NT2/D1 (cell line): ENCODE measurements around the gene GADL1.

Experiments
- DNase-seq: peaks from one replicate; pipeline ENCODE4 v3.0.0-alpha.2; 2011; ENCODE audit warnings: low read depth, low spot score
- H3K27me3 ChIP-seq: 2 replicates; pipeline ENCODE4 v1.6.0; 2011; ENCODE audit warnings: mild to moderate bottlenecking; ENCODE audit not compliant: insufficient read length, insufficient read depth
- H3K36me3 ChIP-seq: 2 replicates; pipeline ENCODE4 v1.6.1; 2011; ENCODE audit warnings: mild to moderate bottlenecking, low read length, mixed read lengths; ENCODE audit not compliant: insufficient read depth, insufficient read length
- H3K4me1 ChIP-seq: 2 replicates; pipeline ENCODE4 v1.5.1; 2011; ENCODE audit not compliant: insufficient read depth, insufficient read length
- H3K4me3 ChIP-seq: 2 replicates; pipeline ENCODE4 v1.5.1; 2011; ENCODE audit warnings: low read depth; ENCODE audit not compliant: insufficient read length
- H3K9ac ChIP-seq: 2 replicates; pipeline ENCODE4 v1.6.0; 2011; ENCODE audit warnings: low read depth; ENCODE audit not compliant: insufficient read length
- H3K9me3 ChIP-seq: 2 replicates; pipeline ENCODE4 v1.5.1; 2011; ENCODE audit warnings: mild to moderate bottlenecking, low read length; ENCODE audit not compliant: insufficient read depth
- SUZ12 ChIP-seq: IDR thresholded peaks from 2 replicates; pipeline ENCODE4 v1.6.1; 2011; ENCODE audit not compliant: insufficient read length, insufficient read depth; ENCODE audit errors: extremely low read depth
- YY1 ChIP-seq: IDR thresholded peaks from 2 replicates; pipeline ENCODE4 v1.6.1; 2011; ENCODE audit not compliant: insufficient read length, insufficient read depth
- ZNF274 ChIP-seq: IDR thresholded peaks from 2 replicates; pipeline ENCODE4 v1.6.1; 2011; ENCODE audit warnings: mild to moderate bottlenecking, low read depth, low read length

GADL1 gene

DNA sequence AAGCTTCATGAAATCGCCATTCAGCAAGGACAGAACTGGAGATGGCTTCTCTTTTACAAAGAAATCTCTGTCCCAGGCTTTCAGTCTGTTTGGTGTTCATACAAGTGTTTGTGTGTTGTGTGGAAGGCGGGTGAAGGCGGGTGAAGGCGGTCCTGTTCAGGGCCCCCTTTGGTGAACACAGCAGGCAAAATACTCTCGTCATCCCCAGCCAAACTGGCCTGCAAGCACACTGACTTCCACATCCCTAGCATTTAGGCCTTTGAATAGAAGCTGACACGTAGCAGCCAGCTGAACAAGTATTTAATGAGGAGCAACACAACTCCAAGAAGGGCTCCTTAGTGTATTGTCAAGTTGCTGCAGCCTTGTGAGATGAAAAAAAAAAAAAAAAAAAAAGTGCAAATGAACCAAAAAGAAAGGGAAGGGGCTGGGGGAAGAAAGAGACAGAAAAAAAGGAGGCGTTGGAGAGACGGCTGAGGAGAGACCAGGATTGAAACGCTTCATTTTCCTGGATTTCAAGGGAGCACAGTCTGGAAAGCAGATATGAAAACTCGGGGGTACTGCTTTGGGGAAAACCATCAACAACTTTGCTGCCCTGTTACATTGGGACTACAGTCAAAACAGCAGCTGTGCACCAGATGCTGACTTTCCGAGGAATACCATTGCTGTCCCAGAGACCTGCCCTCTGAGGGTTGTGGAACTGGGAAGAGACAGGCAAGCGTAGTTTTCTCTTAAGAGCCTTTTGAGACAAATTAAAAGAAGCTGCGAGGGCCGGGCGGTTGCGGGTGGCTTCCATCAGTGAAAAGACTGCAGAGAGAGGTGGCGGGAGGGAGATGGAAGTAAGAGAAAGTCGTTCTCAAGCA is 213.4 kb downstream of the GADL1 start:
- no peaks in the 10 kb centered on the region for H3K27me3 ChIP-seq
- H3K4me1 ChIP-seq, result no peaks in the 10 kb centered on the region
- TF ChIP-seq YY1, result no peak
- no peak for TF ChIP-seq ZNF274
- TF ChIP-seq SUZ12, result no peak
- DNase-seq, result no peak
- H3K4me3 ChIP-seq, result no peak overlapping the region
- H3K9me3 ChIP-seq, result no peaks in the 10 kb centered on the region
- peaks cover 11% of the 10 kb centered on the region for H3K36me3 ChIP-seq
- no peak overlapping the region for H3K9ac ChIP-seq

DNA sequence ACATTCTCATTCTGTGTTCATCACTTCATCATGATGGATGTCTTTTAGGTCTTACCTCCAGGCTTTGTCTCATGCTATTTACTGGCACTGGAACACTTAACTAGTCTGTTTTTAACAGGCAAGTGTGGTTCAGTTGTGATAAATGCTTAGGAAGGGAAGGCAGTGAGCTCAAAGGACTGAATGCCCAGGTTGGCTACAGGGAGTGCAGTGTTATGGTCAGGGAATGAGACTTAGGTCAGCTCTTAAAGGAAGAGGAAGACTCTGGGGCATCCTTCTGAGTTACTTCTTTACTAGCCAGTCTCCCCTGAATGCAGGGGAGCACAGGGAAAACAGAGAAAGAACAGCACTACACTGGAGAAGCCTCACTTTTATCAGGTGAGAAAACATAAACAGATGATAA is 215.4 kb downstream of the GADL1 start:
- TF ChIP-seq ZNF274 (no peak), YY1 (no peak), SUZ12 (no peak)
- Histone ChIP-seq H3K4me1 (no peaks in the 10 kb centered on the region), H3K36me3 (peaks cover 27% of the 10 kb centered on the region), H3K9me3 (no peaks in the 10 kb centered on the region), H3K9ac (no peak overlapping the region), H3K4me3 (no peak overlapping the region), H3K27me3 (no peaks in the 10 kb centered on the region)
- DNase-seq, result no peak

DNA sequence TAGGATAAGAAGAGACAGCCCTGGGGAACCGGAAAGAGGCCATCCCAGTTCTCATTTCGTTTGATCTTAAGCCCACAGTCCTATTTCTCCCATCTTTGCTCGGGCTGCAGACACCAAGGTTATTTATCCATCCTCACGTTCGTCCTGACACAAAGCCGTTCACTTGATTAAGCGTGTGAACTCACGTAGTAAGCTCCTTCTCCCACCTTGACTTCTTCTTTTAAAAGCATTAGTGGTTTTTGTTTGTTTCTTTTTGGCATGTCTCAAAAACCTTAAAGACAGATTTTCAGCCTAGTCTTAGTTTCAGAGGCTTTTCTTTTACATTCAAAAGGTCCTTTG is 217.1 kb downstream of the GADL1 start:
- Histone ChIP-seq H3K4me3 (no peak overlapping the region), H3K4me1 (no peaks in the 10 kb centered on the region), H3K27me3 (no peaks in the 10 kb centered on the region), H3K9me3 (no peaks in the 10 kb centered on the region), H3K36me3 (peaks cover 43% of the 10 kb centered on the region), H3K9ac (no peak overlapping the region)
- no peak for TF ChIP-seq SUZ12
- no peak for TF ChIP-seq YY1
- no peak for TF ChIP-seq ZNF274
- no peak for DNase-seq

DNA sequence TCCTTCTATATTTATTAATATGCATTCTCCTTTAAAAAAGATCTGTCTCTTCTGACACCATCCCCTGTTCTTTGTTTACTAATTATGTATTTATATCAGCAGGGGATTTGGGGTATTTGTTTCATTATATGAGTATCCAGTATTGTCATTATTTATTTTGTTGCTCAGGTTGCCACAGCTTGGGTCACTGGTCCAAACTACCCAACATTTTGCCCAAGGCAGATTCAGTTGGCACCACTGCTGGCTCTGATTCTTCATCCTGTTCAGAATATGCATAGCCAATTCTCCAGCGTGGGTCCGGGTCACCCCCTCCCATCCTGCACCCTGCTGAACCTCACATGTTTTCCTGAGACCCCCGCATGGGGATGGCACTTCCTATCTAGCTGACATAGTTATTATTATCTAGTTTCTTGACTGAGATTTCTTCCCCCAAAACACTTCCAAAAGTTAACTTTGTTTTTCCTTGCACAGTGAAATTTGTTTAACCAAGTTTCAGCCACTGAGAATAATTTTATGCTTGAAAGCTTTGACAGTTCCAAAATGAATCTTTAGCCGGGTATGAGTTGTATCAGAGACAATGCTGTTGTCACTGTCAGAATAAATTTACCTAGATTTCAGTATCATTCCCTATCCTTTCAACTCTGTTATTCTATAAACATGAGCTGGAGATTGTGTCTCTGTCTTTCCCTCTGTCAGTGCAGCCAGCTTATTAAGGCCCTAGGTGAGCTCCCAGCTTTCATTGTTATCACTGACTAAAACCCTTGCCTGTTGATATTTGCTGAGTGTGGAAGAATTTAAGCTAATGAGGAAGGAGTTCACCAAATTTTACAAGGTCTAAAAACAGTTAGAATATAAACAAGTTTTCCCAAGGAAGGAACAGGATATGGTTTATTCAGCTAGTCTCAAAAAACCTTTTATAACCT is 217.8 kb downstream of the GADL1 start:
- H3K4me3 ChIP-seq, result no peak overlapping the region
- no peaks in the 10 kb centered on the region for H3K27me3 ChIP-seq
- H3K9me3 ChIP-seq, result no peaks in the 10 kb centered on the region
- TF ChIP-seq ZNF274 (no peak), YY1 (no peak), SUZ12 (no peak)
- no peak overlapping the region for H3K9ac ChIP-seq
- peaks cover 49% of the 10 kb centered on the region for H3K36me3 ChIP-seq
- no peak for DNase-seq
- no peaks in the 10 kb centered on the region for H3K4me1 ChIP-seq
